ENCODE results near the gene TMEM220.
"Not testable (repeated sequence)": the region's sequence is repeated elsewhere in the genome, so short reads cannot be mapped to it uniquely, and the experiment has no call there.

TMEM220 gene

DNA sequence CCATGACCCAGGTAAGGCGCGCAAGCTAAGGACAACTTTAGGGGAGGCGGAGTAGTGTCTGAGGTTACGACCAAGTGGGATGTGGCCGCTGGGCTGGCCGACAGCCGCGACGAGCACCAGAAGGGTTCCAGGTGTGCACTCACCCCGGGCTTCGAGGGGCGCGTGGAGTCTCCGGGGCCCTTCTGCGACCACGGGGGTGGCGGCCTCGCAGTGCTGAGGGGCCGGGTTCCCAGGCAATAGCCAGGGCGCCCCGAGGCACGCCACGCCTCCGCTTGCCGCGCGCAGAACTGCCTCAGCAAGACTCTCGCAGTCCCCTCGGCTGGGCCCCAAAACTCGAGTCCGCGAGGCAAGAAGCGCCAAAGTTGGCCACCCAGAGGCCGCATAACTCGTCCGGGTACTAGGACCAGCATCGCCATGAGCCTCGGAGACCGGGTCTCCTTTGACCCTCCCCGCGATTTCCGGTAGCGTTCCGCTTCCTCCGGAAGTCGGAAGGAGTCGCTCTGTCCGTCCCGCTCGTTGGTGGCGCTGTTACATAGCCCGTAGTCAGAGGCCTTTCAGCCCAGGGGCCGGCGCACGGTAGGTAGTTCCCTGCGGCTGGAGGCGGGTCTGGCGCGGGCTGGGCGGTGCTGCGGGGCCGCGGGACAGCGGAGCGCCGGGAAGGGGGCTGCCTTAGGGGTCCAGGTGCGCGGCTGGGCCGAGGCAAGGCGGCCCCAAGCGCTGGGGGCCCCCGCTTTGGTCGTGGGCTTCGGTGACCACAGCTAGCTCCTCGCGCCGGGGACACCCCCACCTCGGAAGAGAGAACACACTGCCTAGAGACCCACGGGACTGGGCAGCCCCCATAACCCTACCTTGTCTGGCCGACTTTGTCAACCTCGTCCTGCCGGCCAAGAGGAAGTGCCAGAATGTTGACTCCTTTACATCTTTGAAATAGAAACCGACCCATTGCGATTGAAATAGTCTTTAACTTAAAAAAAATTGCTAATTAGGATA is 32.4 kb downstream of the TMEM220 start, which contains the start of the genes ADPRM and SCO1:
TSS of gene ADPRM (plus strand) at position 503 of the 990 bp plus-strand sequence. CDS start 7,333 bp downstream, outside the sequence.
TSS of gene SCO1 (minus strand) at position 442 of the 990 bp plus-strand sequence. CDS start at position 416, 26 bp downstream.
- H3K27me3 ChIP-seq (ENCODE audit: insufficient read depth, poor library complexity, severe bottlenecking): no peaks in the 10 kb centered on the region
- H3K9me3 ChIP-seq (ENCODE audit: severe bottlenecking): no peaks in the 10 kb centered on the region
- ATAC-seq (ENCODE audit: low read depth) (peak; percentile 96), DNase-seq (ENCODE audit: low spot score) (peak; percentile 93)
- H3K4me3 ChIP-seq (ENCODE audit: severe bottlenecking): peak within 1 kb of the TSS; percentile 77
- peak within 1 kb of the TSS; percentile 85 for H3K27ac ChIP-seq (ENCODE audit: poor library complexity, severe bottlenecking)
- TF ChIP-seq, protein P1, sequence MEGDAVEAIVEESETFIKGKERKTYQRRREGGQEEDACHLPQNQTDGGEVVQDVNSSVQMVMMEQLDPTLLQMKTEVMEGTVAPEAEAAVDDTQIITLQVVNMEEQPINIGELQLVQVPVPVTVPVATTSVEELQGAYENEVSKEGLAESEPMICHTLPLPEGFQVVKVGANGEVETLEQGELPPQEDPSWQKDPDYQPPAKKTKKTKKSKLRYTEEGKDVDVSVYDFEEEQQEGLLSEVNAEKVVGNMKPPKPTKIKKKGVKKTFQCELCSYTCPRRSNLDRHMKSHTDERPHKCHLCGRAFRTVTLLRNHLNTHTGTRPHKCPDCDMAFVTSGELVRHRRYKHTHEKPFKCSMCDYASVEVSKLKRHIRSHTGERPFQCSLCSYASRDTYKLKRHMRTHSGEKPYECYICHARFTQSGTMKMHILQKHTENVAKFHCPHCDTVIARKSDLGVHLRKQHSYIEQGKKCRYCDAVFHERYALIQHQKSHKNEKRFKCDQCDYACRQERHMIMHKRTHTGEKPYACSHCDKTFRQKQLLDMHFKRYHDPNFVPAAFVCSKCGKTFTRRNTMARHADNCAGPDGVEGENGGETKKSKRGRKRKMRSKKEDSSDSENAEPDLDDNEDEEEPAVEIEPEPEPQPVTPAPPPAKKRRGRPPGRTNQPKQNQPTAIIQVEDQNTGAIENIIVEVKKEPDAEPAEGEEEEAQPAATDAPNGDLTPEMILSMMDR (IDR thresholded peaks at IDR 0.05; ENCODE audit: poor library complexity, severe bottlenecking): peak; percentile 26
- peaks cover 34% of the 10 kb centered on the region for H3K36me3 ChIP-seq (ENCODE audit: low read depth)
- H3K4me1 ChIP-seq (ENCODE audit: insufficient read depth, poor library complexity, severe bottlenecking): peaks cover 5% of the 10 kb centered on the region

DNA sequence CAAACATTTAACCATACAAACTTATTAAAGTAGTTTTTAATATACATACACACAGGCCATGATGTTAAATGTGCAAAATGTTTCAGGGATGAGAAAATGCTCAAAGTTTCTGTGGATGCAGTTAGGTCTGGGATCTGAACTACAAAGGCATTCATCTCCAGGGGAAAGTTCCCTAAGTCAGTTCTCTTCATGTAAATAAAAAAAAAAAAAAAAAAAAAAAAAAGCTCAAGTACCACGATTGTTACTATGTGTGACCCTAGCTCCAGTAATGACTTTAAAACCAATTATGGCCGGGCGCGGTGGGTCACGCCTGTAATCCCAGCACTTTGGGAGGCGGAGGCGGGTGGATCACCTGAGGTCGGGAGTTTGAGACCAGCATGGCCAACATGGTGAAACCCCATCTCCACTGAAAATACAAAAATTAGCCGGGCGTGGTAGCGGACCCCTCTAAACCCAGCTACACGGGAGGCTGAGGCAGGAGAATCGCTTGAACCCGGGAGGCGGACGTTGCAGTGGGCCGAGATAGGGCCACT is 33.9 kb downstream of the TMEM220 start:
- not testable (repeated sequence) for H3K27ac ChIP-seq (ENCODE audit: poor library complexity, severe bottlenecking); H3K4me1 ChIP-seq (ENCODE audit: insufficient read depth, poor library complexity, severe bottlenecking)

DNA sequence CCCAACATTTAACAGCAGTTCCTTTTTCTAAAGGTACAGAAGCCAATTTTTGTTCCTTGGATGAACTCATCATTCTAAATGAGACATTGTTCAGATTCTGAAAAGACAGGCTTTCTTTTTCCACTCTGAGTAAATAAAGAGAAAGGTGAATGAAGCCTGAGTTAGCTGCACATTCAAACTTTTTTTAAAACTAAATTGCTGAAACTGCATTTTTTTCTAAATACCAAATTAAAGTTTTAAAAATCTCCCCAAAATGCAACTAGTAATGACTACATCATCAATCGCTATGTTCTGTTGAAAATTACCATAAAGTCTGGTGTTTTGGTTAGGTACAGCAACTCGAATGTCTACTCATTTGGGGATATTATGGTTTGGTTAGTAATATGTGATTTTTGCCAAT is 42.3 kb downstream of the TMEM220 start:
- no peak for ATAC-seq (ENCODE audit: low read depth)
- Histone ChIP-seq H3K36me3 (ENCODE audit: low read depth) (peaks cover 97% of the 10 kb centered on the region), H3K9me3 (ENCODE audit: severe bottlenecking) (no peaks in the 10 kb centered on the region), H3K27ac (ENCODE audit: poor library complexity, severe bottlenecking) (no peak overlapping the region), H3K4me1 (ENCODE audit: insufficient read depth, poor library complexity, severe bottlenecking) (no peaks in the 10 kb centered on the region), H3K4me3 (ENCODE audit: severe bottlenecking) (no peak overlapping the region), H3K27me3 (ENCODE audit: insufficient read depth, poor library complexity, severe bottlenecking) (no peaks in the 10 kb centered on the region)
- DNase-seq (ENCODE audit: low spot score): no peak
- TF ChIP-seq, protein P1 (IDR thresholded peaks at IDR 0.05; ENCODE audit: poor library complexity, severe bottlenecking): no peak

More for the DNA sequence above, 33.9 kb downstream of the TMEM220 start:
- Histone ChIP-seq H3K4me3 (ENCODE audit: severe bottlenecking) (peak overlapping the region; percentile 77), H3K36me3 (ENCODE audit: low read depth) (peaks cover 48% of the 10 kb centered on the region)
- not testable (repeated sequence) for ATAC-seq (ENCODE audit: low read depth); DNase-seq (ENCODE audit: low spot score); H3K27me3 ChIP-seq (ENCODE audit: insufficient read depth, poor library complexity, severe bottlenecking); H3K9me3 ChIP-seq (ENCODE audit: severe bottlenecking)

DNA sequence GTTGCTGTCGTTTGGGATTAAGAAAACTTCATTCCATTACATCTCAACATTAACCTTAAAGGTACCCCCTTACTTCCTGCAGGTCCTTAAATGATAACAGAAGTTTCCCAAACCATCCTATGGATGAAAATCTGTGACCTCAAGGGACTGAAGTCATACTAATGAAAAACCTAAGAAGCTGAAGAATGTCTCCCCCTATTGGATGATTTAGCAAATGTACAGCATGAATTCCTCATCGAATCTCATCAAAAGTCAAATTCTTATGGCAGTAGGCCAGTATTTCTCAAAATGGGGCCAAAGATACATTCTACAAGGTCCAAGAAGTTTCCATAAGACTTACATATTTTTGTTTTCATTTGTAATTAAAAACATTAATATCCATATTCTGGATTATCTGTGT is 46.0 kb downstream of the TMEM220 start:
- Histone ChIP-seq H3K4me3 (ENCODE audit: severe bottlenecking) (no peak overlapping the region), H3K9me3 (ENCODE audit: severe bottlenecking) (no peaks in the 10 kb centered on the region), H3K36me3 (ENCODE audit: low read depth) (peaks cover 95% of the 10 kb centered on the region), H3K27ac (ENCODE audit: poor library complexity, severe bottlenecking) (no peak overlapping the region), H3K27me3 (ENCODE audit: insufficient read depth, poor library complexity, severe bottlenecking) (no peaks in the 10 kb centered on the region), H3K4me1 (ENCODE audit: insufficient read depth, poor library complexity, severe bottlenecking) (no peaks in the 10 kb centered on the region)
- DNase-seq (ENCODE audit: low spot score) (no peak), ATAC-seq (ENCODE audit: low read depth) (no peak)
- TF ChIP-seq, protein P1 (IDR thresholded peaks at IDR 0.05; ENCODE audit: poor library complexity, severe bottlenecking): peak; percentile 48

DNA sequence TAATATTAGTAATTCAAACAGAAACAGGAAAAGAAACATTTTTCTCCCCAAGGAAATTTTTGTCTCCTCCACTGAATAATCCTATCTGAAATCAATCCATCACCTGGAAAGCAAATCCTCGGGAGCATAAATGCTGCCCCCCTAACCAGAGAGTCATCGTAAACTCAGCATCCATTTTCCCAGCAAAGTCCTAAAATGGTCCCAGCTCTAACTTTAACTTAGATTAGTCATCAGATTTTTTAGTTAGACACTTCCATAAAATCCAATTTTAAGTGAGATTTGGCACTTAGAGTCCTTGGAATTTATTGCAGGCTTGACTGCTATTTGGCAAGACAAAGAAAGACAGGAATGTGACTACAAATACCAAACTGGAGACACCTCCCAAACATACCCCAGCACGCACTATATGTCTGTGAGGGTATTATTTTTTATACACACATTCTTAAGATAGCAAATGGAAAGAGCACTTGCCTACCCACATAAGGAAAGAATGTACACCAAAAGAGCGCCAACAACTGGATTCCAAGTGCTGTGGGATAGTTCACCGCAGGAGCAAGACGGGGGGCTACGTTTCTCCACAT is 47.9 kb downstream of the TMEM220 start:
- TF ChIP-seq, protein P1 (IDR thresholded peaks at IDR 0.05; ENCODE audit: poor library complexity, severe bottlenecking): no peak
- DNase-seq (ENCODE audit: low spot score): no peak
- Histone ChIP-seq H3K27me3 (ENCODE audit: insufficient read depth, poor library complexity, severe bottlenecking) (no peaks in the 10 kb centered on the region), H3K9me3 (ENCODE audit: severe bottlenecking) (no peaks in the 10 kb centered on the region), H3K36me3 (ENCODE audit: low read depth) (peaks cover 93% of the 10 kb centered on the region), H3K27ac (ENCODE audit: poor library complexity, severe bottlenecking) (no peak overlapping the region), H3K4me1 (ENCODE audit: insufficient read depth, poor library complexity, severe bottlenecking) (no peaks in the 10 kb centered on the region), H3K4me3 (ENCODE audit: severe bottlenecking) (no peak overlapping the region)
- ATAC-seq (ENCODE audit: low read depth): no peak

Measured in RWPE2 (cell line).